Ishikawa (cell line): ENCODE results near the gene VSTM2A.

ENCODE experiments used
- CREB1 ChIP-seq: IDR thresholded peaks from 2 replicates; pipeline ENCODE4 v1.6.1; 2012; ENCODE audit warnings: low read depth
- EP300 ChIP-seq: IDR thresholded peaks from 2 replicates; pipeline ENCODE4 v1.6.1; 2012; ENCODE audit warnings: borderline replicate concordance
- FOXM1 ChIP-seq: IDR thresholded peaks from 2 replicates; pipeline ENCODE4 v1.6.1; 2012; ENCODE audit warnings: low read depth, borderline replicate concordance
- MAX ChIP-seq: IDR thresholded peaks from 2 replicates; pipeline ENCODE4 v1.6.1; 2012
- NFIC ChIP-seq: IDR thresholded peaks from 2 replicates; pipeline ENCODE4 v1.6.1; 2012
- RAD21 ChIP-seq: IDR thresholded peaks from 2 replicates; pipeline ENCODE4 v1.6.1; 2012; ENCODE audit warnings: low read depth
- REST ChIP-seq: IDR thresholded peaks from 2 replicates; pipeline ENCODE4 v1.6.1; 2012; ENCODE audit warnings: low read depth, mild to moderate bottlenecking
- TAF1 ChIP-seq: IDR thresholded peaks from 2 replicates; pipeline ENCODE4 v1.6.1; 2012; ENCODE audit warnings: low read depth, mild to moderate bottlenecking
- TCF12 ChIP-seq: IDR thresholded peaks from 2 replicates; pipeline ENCODE4 v1.6.1; 2012; ENCODE audit warnings: low read depth
- TEAD4 ChIP-seq: IDR thresholded peaks from 2 replicates; pipeline ENCODE4 v1.6.1; 2012
- YY1 ChIP-seq: IDR thresholded peaks from 2 replicates; pipeline ENCODE4 v1.6.1; 2012; ENCODE audit warnings: low read depth
- ZBTB7A ChIP-seq: IDR thresholded peaks from 2 replicates; pipeline ENCODE4 v1.6.1; 2012; ENCODE audit warnings: low read depth

GRCh38 chr7:54615537-54615936 is 73.4 kb downstream of the VSTM2A start:
- TF ChIP-seq ZBTB7A (no peak), CREB1 (no peak), TAF1 (no peak), MAX (no peak), EP300 (no peak), TCF12 (no peak), FOXM1 (no peak), REST (no peak), YY1 (no peak), RAD21 (no peak), NFIC (no peak), TEAD4 (no peak)
